Upper lobe of right lung (tissue), 1 donor: ENCODE results near the gene TOB2. TPM values are rescaled to one million over a fixed set of nuclear protein-coding genes. Genes with fewer than 3 reads are reported as not detected.
A peak's percentile ranks its signal among the peaks of the same experiment; 100 is the strongest.
"Not testable (repeated sequence)": the region's sequence is repeated elsewhere in the genome, so short reads cannot be mapped to it uniquely, and the experiment has no call there.

ENCODE experiments used
- ATAC-seq: fragments of 200-7000 bp; cut with Tn5 transposase; one replicate; pipeline ENCODE4 v1.9.1; 2020; ENCODE audit warnings: mild to moderate bottlenecking, moderate library complexity
- DNase-seq: peaks from one replicate; pipeline ENCODE4 v3.0.0-alpha.2; 2020
- H3K27ac ChIP-seq: fragments of 200-600 bp; one replicate; pipeline ENCODE4 v1.8.0; 2022
- H3K27me3 ChIP-seq: fragments of 200-600 bp; one replicate; pipeline ENCODE4 v1.8.0; 2022; ENCODE audit warnings: mild to moderate bottlenecking
- H3K36me3 ChIP-seq: fragments of 200-600 bp; one replicate; pipeline ENCODE4 v1.8.0; 2022
- H3K4me1 ChIP-seq: fragments of 200-600 bp; one replicate; pipeline ENCODE4 v1.8.0; 2022
- H3K4me3 ChIP-seq: fragments of 200-600 bp; one replicate; pipeline ENCODE4 v1.8.0; 2022; ENCODE audit warnings: mild to moderate bottlenecking
- H3K9me3 ChIP-seq: fragments of 200-600 bp; one replicate; pipeline ENCODE4 v1.8.0; 2022
- CTCF ChIP-seq: fragments of 200-600 bp; IDR thresholded peaks from one replicate; pipeline ENCODE4 v1.8.0; 2022; ENCODE audit warnings: antibody characterized with exemption
- intact Hi-C: fragments of 100-400 bp; cut with DNase I; formaldehyde crosslinking; loops from one replicate; pipeline ENCODE4 v1.11.0; 2022
- total RNA-seq: library from RNA; stranded (reverse); fragmentation: NEBNext Ultra II Directional; extraction: Animal tissue kit (Norgen Biotek cat#: 25700); gene quantifications from one replicate; pipeline ENCODE4 v1.2.1, GENCODE V29; 2021
- donor health status: DM: no; HTN: yes; CAD: no; lungs with severe emphysema.

Gene TOB2
- total RNA-seq, 1 donor from 2014 or later: 47.7 TPM

DNA sequence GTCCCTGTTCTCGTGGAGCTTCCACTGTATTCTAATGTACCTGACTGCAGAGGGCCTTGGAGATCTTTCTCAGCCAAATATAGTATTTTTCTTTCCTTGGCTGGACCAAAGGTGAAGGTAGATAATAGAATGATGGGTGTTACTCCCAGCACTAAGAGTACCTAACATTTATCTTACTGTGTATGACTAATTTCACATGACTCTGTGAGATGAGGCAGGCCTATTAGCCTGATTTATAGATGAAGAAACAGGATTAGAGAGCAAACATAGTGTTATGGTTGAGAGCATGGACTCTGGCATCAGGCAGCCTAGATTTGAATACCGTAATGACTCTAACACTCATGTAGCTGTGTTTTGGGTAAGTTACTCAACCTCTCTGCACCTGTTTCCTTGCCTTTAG lies 25.0 kb upstream of the TOB2 start:
- Histone ChIP-seq H3K4me3 (no peak overlapping the region), H3K9me3 (no peaks in the 10 kb centered on the region), H3K27me3 (no peaks in the 10 kb centered on the region), H3K36me3 (peaks cover 11% of the 10 kb centered on the region), H3K27ac (no peak overlapping the region), H3K4me1 (peaks cover 18% of the 10 kb centered on the region)
- DNase-seq (no peak), ATAC-seq (no peak)
- no peak for TF ChIP-seq CTCF
- intact Hi-C loops: no loop called here

GRCh38 chr22:41470886-41471285 lies 24.3 kb upstream of the TOB2 start:
- no peak for DNase-seq
- intact Hi-C loops: no loop called here
- Histone ChIP-seq H3K27ac (no peak overlapping the region), H3K36me3 (peaks cover 17% of the 10 kb centered on the region), H3K9me3 (no peaks in the 10 kb centered on the region), H3K4me3 (no peak overlapping the region), H3K4me1 (peaks cover 18% of the 10 kb centered on the region), H3K27me3 (no peaks in the 10 kb centered on the region)
- ATAC-seq: no peak
- TF ChIP-seq CTCF: no peak

GRCh38 chr22:41469218-41469851 lies 22.7 kb upstream of the TOB2 start:
- H3K4me3 ChIP-seq: peak overlapping the region; percentile 99
- TF ChIP-seq CTCF: no peak
- intact Hi-C loops: no loop called here
- peak overlapping the region; percentile 99 for H3K27ac ChIP-seq
- H3K36me3 ChIP-seq: peaks cover 33% of the 10 kb centered on the region
- H3K9me3 ChIP-seq: no peaks in the 10 kb centered on the region
- no peaks in the 10 kb centered on the region for H3K27me3 ChIP-seq
- ATAC-seq: peak; percentile 44
- H3K4me1 ChIP-seq: peaks cover 18% of the 10 kb centered on the region
- DNase-seq: no peak

DNA sequence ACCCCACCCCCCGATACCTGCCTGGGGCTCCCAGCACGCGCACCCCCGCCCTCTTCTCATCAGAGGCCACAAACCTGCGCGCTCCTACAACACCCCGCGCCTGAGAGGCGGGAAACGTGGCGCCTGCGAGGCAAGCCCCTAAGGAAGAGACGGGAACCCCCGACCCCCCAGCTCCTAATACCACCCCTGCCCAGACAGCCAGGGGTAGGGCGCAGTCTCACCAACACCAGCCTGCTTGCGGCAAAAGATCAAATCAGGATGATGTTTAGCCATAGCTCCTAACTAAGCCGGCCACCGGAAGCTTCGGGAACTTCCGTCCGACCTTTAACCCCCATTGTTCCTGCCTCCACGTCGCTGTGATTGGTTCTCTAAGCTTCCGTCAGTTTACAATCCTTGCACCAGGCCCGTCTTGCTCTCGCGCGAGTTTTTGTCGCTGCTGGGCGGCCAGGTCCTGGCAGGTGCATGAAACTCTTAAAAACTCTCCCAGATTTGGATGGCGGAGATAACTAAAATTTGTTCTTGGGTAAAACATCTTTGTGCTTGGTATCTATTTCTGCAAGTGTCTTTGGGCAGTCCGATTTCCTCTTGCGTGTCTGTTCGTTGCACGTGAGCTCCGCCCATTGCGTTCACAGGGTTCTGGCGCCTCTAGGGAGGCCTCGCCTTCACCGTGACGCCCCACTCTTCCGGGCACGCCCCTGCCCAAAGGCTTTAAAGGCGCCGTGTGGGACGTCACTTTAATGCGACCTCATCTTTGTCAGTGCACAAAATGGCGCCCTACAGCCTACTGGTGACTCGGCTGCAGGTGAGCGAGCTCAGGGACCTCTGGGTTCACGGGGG lies 22.0 kb upstream of the TOB2 start, which contains the start of the genes ACO2 and PHF5A:
Gene ACO2 (plus strand): TSS at position 737 of the 837 bp plus-strand sequence. CDS start 30 bp downstream, at position 767.
Gene PHF5A (minus strand): TSS at position 312 of the 837 bp plus-strand sequence. CDS start 39 bp downstream, at position 273.
- Histone ChIP-seq H3K4me1 (peaks cover 18% of the 10 kb centered on the region), H3K36me3 (peaks cover 40% of the 10 kb centered on the region), H3K9me3 (no peaks in the 10 kb centered on the region), H3K27me3 (no peaks in the 10 kb centered on the region), H3K27ac (peak within 1 kb of the TSS; percentile 99), H3K4me3 (peak within 1 kb of the TSS; percentile 99)
- DNase-seq: peak; percentile 98
- intact Hi-C loops: no loop called here
- TF ChIP-seq CTCF: no peak
- peak; percentile 97 for ATAC-seq

GRCh38 chr22:41461901-41462300 lies 15.3 kb upstream of the TOB2 start:
- intact Hi-C loops: no loop called here
- H3K4me3 ChIP-seq: no peak overlapping the region
- H3K27me3 ChIP-seq: no peaks in the 10 kb centered on the region
- no peak overlapping the region for H3K27ac ChIP-seq
- TF ChIP-seq CTCF: no peak
- H3K9me3 ChIP-seq: no peaks in the 10 kb centered on the region
- H3K4me1 ChIP-seq: no peaks in the 10 kb centered on the region
- ATAC-seq (no peak), DNase-seq (no peak)
- H3K36me3 ChIP-seq: peaks cover 83% of the 10 kb centered on the region

DNA sequence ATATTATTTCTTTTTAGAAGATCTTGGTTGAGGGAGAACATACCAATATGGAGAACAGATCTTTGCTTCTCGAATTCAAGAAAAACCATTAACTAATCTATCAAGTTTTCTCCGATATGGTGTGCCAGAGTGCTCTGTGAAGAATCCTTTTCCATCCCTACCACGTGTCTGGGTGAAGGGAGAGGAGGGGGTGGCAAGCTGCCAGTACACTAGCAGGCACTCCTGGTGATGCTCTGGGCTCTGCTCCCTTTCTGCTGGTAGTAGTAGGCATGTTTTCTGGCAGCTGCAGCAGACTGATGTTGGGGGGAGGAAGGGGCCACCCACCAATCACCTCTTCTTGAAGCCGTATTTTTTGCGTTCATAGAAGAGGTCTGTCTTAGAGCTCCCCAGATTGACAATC lies 13.5 kb upstream of the TOB2 start:
- DNase-seq, H3K27ac ChIP-seq, intact Hi-C loops: not testable (repeated sequence)

More for the DNA sequence above, 13.5 kb upstream of the TOB2 start:
- not testable (repeated sequence) for H3K9me3 ChIP-seq, ATAC-seq, H3K27me3 ChIP-seq, H3K4me3 ChIP-seq, H3K4me1 ChIP-seq
- H3K36me3 ChIP-seq: peaks cover 65% of the 10 kb centered on the region
